Regular cardiac myocyte (primary cell): ENCODE measurements around the gene SP3. TPM values are rescaled to one million over a fixed set of nuclear protein-coding genes. Genes with fewer than 3 reads are reported as not detected.

Source experiments
- total RNA-seq: library from RNA; depleted of rRNA; stranded (reverse); fragments of >200 nt; gene quantifications from 2 replicates; pipeline ENCODE4 v1.2.3, GENCODE V29; 2014

SP3 gene
- total RNA-seq, result 93.6 and 94.7 TPM in 2 replicates

GRCh38 chr2:173965372-173966025, at the start of gene SP3:
Gene SP3 (minus strand): TSS chr2:173965373. CDS start chr2:173965171, 202 bp downstream.

